Measurements from ENCODE around the gene KRT5.
A peak's percentile ranks its signal among the peaks of the same experiment; 100 is the strongest.
"Not testable (repeated sequence)": the region's sequence is repeated elsewhere in the genome, so short reads cannot be mapped to it uniquely, and the experiment has no call there.

Gene KRT5

DNA sequence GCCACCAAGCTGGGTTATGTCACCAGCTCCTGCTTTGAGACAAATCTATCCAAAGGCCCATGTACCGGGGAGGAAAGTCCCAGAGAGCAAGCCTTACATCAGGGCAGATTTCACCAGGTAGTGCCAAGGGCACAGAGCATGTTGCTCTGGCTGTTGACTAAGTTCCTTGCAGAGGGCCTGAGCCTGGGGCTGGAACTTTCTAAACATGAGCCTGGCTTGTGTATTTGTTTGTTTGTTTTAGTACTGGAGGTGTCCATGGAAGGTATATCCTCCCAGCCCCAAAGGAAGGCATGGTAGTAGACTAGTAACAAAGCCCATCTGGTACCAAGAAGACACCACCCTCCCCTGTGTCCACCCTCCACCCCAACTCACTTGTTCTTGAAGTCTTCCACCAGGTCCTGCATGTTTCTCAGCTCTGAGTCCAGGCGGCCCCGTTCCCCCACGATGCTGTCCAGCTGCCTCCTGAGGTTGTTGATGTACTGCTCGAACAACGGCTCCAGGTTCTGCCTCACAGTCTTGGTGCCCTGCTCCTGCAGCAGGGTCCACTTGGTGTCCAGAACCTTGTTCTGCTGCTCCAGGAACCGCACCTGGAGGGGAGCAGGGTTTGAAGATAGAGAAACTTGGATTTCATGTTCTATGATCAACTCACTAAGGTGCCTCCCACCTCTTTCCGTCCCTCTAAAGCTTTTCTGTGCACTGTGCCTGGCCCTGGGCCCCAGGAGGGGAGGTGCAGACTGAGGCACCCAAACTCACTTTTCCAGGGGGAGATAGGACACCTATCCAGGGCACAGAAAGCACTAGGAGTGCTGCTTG, 1.4 kb downstream of the KRT5 start:
- DNase-seq (ENCODE audit: low spot score) = no peak

GRCh38 chr12:52517888-52518287, 2.3 kb downstream of the KRT5 start:
- no peak for DNase-seq (ENCODE audit: low spot score)

DNA sequence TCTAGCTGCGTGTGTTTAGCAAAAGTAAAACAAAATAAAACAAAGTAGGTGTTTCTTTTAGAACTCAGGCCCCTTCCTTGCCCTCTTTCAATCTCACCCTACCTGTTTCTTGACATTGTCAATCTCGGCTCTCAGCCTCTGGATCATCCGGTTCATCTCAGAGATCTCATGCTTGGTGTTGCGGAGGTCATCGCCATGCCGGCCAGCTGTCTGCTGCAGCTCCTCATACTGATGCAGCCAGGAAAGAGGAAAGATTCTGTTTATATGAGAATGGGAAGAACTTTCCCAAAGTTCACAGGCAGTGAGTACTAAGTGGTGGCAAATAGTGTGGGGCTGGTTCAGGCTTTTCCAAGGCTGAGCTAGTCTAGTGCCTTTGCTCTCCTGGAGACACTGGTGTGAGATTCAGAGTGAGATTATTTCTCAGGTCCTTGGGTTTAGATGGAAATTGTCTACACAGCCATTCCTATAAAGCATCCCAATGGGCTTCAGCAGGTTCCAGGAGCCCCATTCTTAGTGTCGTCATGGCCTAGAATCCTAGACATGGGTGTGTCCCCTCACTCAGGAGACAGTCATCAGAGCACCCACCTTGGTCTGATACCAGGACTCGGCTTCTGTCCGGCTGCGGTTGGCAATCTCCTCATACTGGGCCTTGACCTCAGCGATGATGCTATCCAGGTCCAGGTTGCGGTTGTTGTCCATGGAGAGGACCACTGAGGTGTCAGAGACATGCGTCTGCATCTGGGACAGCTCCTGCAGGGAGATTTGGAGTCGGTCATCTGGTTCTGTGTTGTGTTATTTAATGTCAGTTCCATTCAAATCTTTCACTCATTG, 3.0 kb downstream of the KRT5 start:
- DNase-seq (ENCODE audit: low spot score) = no peak

DNA sequence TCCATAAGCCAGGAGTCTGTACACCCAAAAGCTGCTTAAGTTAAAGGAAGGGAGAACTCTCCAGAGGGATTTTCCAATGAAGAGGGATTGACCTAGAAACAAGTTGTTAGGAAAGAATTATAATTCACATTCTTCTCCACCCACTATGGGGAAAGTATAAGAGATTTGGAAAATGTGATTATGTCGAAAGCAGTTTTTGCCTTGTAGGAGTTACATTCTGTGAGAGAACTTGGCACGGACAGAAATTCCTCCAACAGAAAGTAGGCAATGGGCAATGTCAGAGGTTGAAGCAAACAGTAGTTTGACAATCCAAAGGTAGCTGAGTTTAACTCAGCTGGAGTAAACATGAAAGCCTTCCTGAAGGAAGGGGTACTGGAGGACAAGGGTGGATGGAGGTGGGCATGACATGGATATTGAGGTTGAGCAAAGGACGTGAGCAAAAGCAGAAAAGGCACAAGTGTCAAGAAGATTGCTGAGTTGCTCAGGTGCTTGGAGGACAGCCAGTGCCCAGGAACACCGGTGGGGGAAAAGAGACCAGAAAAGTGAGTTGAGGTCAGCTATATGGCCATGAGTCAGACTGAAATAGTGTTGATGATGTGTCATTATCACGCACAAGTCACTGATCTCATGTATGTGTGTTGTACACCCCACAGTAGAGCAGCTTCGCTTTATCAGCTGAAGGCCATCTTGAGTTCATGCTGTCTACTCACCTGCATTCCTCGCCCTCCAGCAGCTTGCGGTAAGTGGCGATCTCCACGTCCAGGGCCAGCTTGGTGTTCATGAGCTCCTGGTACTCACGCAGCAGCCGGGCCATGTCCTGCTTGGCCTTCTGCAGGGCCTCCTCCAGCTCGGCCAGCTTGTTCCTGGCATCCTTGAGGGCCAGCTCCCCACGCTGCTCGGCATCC, 4.0 kb downstream of the KRT5 start:
- no peak for DNase-seq (ENCODE audit: low spot score)

GRCh38 chr12:52515319-52515646, 4.9 kb downstream of the KRT5 start:
- DNase-seq (ENCODE audit: low spot score) = no peak

- DNase-seq (ENCODE audit: low spot score) = no peak
These were observed 5.5 kb downstream of the KRT5 start for GRCh38 chr12:52514471-52515318.

DNA sequence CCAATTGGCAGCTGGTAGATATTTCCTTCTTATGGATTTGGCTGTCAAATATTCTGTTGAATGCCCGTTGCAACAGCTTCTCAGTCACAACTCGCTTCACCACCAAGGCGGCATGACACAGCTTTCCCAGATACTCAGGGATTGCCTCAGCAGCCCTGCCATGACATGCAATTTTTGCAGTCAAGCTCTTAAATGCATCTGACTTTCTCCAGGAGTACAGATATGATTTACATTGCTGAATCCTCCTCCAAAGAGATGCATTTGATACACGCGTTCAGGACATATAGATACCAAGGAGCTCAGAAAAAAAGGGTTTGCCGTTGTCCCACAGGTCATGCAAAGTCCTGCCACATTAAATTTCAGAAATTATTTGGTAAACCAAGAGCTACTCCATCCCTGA, 6.5 kb downstream of the KRT5 start:
- no peak for DNase-seq (ENCODE audit: low spot score)

- no peak for DNase-seq (ENCODE audit: low spot score)
These were observed 12.0 kb downstream of the KRT5 start for GRCh38 chr12:52508211-52508610.

DNA sequence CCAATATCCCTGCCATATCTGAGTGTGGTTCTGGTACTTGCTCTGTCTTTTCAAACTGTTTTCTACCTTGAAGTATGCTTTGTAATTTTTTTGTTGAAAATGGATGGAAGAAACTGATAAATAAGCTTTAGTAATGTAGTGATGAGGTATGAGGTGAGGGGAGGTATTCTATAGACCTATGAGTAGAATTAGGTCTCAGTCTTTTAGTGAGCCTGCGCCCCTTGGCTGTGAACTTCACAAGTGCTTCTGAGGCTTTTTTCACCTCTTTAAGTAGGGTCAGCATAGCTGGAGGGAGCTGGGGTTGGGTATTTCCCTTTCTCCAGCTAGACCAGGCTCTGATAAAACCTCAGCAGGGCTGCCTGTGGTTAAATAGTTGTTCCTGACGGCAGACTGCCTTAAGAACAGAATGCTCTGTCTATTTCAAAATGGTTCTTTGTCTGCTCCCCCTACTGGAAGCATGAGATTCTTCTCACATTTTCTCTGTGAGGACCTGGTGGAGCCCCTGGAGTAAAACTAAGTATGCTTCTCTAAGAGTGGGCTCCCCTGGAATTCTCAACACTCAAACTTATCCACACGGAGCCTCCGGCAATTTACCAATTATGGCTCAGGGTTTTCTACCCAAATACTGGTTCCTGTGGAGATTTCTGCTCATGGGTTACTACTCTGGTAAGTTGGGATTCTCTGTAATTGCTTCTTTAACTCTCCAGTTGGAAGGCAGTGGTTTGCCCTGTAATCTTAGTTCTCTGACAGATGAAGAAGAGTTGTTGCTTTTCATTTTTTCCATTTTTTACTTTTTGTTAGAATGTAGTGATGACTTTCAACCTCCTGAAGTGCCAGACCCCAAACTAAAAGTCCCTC, 13.1 kb downstream of the KRT5 start:
- DNase-seq (ENCODE audit: low spot score) = peak; percentile 58

- no peak for DNase-seq (ENCODE audit: low spot score)
These were observed 17.3 kb downstream of the KRT5 start for GRCh38 chr12:52502877-52503276.

GRCh38 chr12:52501490-52501889, 18.7 kb downstream of the KRT5 start:
- no peak for DNase-seq (ENCODE audit: low spot score)

GRCh38 chr12:52500574-52500973, 19.6 kb downstream of the KRT5 start:
- DNase-seq (ENCODE audit: low spot score) = not testable (repeated sequence)

- DNase-seq (ENCODE audit: low spot score) = no peak
These were observed 20.2 kb downstream of the KRT5 start for GRCh38 chr12:52499806-52500560.

DNA sequence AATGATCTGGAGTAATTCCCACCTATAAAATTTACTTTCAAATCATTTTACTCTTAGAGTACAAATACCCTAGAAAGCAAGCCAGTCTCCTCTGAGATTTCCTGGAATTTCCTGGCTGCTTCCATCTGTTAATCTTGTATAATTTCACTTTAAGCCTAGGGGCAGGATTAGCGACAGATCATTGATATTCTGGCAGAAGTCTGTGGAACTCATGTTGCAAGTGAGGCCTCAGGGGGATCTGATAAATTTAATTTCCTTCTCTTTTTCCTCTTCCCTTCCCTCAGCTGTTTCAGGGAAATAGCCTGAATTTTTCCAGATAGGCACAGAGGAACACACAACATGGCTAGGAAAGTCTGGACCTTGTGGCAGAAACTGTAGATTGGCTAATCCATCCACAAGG, 21.2 kb downstream of the KRT5 start:
- DNase-seq (ENCODE audit: low spot score) = no peak

- no peak for DNase-seq (ENCODE audit: low spot score)
These were observed 22.2 kb downstream of the KRT5 start for GRCh38 chr12:52497975-52498374.

DNA sequence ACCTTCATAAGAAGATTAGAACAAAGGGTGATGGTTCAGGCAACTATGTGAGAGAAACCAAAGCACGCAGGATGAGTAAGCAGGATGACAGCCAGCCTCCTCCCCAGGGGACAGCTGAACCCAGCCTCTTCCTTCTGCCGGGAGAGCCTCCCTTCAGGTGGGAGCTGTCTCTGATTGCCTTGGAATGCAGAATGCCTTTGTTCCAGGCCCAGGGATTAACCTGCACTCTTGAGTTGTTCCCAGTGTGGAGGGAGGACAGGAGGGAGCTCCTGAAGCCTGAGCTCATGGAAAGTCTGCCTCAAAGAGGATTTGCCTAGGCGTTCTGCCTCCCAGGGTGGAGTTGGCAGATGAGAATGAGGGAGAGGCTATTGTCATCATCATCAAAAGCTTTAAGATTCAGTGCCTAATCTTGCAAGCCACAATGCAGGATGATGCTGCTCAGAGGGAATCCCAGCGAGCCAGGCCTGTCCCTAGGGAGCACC, 23.6 kb downstream of the KRT5 start:
- no peak for DNase-seq (ENCODE audit: low spot score)

GRCh38 chr12:52496054-52496453, 24.1 kb downstream of the KRT5 start:
- no peak for DNase-seq (ENCODE audit: low spot score)

DNA sequence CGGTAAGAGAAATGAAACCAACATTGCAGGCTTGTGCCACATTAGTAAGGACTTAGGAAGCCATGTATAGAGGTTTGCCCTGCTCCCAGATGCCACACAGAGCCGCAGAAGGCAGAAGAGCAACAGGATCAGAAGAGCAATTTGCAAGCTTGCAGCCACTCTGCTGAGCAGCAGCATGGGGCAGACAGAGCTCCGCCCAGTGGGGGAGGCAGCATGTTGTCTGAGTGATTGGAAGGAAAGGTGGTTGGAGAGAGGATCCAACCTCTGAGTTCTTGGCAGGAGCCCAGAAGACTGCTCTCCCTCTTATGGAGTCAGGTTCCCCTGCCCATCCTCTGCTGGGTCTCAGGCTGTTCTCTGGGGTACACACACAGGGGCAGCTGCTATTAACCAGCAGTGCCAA, 24.8 kb downstream of the KRT5 start:
- DNase-seq (ENCODE audit: low spot score) = no peak

DNA sequence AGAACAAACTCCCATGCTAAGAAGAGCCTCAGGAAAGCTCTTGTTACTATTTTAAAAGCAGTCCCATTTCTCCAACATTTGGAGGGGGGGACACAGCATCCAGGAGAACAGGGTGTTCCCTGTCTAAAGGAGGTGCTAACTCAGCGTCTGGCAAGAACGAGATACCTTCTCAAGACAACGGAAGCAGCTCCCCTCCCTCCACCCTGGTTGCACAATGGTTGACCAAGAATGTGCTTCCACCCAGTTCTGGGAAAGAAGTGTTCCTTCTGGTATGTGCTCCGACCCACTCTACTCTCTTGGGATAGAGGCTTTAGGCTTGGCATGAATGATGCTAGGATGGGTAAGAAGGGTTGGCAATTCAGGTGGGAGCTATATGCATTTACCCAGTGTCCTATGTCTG, 25.7 kb downstream of the KRT5 start:
- no peak for DNase-seq (ENCODE audit: low spot score)

DNA sequence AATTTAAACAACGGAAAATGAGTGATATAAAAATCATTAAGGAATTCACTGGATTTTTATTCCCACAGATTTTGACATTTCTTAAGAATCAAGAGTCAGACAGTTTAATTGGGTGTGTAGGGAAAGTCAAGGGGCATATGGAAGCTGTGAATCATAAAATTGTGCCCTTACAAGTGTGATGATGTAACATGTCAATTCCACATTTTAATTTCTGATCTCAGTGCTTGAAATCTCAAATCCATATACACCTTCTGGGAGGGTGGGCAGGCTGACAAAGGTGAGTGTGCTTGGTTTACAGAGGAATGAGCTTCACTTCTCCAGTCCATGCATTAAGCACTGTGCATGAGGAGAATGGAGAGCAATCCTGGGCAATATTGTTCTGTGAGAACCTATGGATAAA, 26.1 kb downstream of the KRT5 start:
- DNase-seq (ENCODE audit: low spot score) = no peak
